Brain microvascular endothelial cell (primary cell): ENCODE results near the gene TMIGD3.

Experiments
- DNase-seq: peaks from one replicate; pipeline ENCODE4 v3.0.0-alpha.2; 2020
- H3K27ac ChIP-seq: fragments of 250-450 bp; sonication (Bioruptor Pico); 2 replicates; pipeline ENCODE4 v1.5.1; 2020; ENCODE audit warnings: mild to moderate bottlenecking, moderate library complexity
- H3K27me3 ChIP-seq: fragments of 250-450 bp; sonication (Bioruptor Pico); replicated peaks from 2 replicates; pipeline ENCODE4 v1.5.1; 2020; ENCODE audit warnings: mild to moderate bottlenecking
- H3K36me3 ChIP-seq: fragments of 250-450 bp; sonication (Bioruptor Pico); replicated peaks from 2 replicates; pipeline ENCODE4 v1.5.1; 2020; ENCODE audit warnings: mild to moderate bottlenecking
- H3K4me3 ChIP-seq: 2 replicates; pipeline ENCODE4 v1.5.1; 2011; ENCODE audit warnings: low read depth, mild to moderate bottlenecking, control low read depth, low read length, moderate library complexity
- in situ Hi-C: cut with HindIII; loops from 2 replicates; pipeline ENCODE4 v1.10.0; 2017; ENCODE audit warnings: low sequenced_read_pairs, low pct_ligation_motif_present
- TF ChIP-seq, protein P1 (sequence below): IDR thresholded peaks from 2 replicates; pipeline ENCODE4 v1.5.1; 2011; ENCODE audit warnings: low read depth, mild to moderate bottlenecking, moderate library complexity, low read length, control low read depth, inconsistent platforms; ENCODE audit errors: missing control alignments

The TMIGD3 gene

DNA sequence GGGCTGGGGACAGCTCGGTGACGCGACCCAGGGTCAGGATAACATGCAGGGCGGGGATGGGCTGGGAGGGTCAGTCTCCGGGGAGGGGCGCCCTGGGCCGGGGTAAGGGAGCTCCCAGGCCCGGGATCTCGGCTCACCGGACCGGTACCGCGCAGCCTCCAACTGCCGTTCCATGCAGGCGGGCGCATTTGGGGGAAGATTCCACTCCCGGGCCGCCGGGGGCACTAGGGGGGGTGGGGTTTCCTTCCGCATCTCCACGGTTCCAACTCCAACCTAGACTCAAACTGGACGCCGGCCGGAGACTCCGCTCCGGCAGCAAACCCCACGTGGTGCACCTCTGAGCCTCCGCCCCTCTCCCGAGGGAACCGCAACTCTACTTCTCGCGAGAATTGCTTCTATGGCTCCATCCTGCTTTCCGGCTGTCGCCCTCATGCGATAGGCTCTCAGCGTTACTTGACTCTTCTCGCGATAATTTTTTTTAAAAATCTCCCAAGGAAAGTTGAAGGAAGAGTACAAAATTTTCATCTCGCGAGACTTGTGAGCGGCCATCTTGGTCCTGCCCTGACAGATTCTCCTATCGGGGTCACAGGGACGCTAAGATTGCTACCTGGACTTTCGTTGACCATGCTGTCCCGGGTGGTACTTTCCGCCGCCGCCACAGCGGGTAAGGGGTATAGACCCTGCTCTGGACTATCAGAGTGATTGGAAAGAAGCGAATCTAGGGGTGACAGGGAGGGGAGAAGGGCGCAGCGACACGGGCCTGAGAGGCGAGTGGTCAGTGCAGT, 54.3 kb downstream of the TMIGD3 start, which contains the start of the genes ATP5PB and WDR77:
Gene ATP5PB (plus strand): TSS at position 547 of the 785 bp plus-strand sequence. CDS start 78 bp downstream, at position 625.
Gene WDR77 (minus strand): TSS at position 339 of the 785 bp plus-strand sequence. CDS start 87 bp downstream, at position 252.
- H3K27me3 ChIP-seq = no peaks in the 10 kb centered on the region
- H3K36me3 ChIP-seq = peaks cover 24% of the 10 kb centered on the region
- peak within 1 kb of the TSS; percentile 78 for H3K27ac ChIP-seq
- peak within 1 kb of the TSS; percentile 100 for H3K4me3 ChIP-seq
- in situ Hi-C loops = no loop called here
- DNase-seq = peak; percentile 97
- TF ChIP-seq, protein P1, sequence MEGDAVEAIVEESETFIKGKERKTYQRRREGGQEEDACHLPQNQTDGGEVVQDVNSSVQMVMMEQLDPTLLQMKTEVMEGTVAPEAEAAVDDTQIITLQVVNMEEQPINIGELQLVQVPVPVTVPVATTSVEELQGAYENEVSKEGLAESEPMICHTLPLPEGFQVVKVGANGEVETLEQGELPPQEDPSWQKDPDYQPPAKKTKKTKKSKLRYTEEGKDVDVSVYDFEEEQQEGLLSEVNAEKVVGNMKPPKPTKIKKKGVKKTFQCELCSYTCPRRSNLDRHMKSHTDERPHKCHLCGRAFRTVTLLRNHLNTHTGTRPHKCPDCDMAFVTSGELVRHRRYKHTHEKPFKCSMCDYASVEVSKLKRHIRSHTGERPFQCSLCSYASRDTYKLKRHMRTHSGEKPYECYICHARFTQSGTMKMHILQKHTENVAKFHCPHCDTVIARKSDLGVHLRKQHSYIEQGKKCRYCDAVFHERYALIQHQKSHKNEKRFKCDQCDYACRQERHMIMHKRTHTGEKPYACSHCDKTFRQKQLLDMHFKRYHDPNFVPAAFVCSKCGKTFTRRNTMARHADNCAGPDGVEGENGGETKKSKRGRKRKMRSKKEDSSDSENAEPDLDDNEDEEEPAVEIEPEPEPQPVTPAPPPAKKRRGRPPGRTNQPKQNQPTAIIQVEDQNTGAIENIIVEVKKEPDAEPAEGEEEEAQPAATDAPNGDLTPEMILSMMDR = no peak

DNA sequence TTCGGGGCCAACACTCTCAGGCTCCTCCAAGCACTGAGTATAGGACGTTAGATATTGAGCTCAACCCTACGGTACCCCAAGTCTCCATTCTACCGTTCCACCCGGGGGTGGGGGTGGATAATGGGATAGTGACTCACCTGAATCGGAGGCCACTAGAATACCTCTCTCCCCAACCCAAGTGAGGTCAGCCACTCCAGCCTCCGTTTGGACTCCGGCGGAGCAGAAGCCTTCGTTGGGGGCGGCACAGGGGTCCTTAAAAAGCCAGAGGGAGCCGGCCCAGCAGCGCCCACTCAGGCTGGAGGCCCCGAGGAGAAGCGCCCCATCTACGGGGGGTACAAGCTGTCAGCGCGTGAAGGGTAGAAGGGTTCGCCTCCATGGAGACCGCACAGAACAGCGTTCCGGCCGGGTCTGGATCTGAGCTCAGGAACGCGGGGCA, 54.9 kb downstream of the TMIGD3 start:
- in situ Hi-C loops = no loop called here

GRCh38 chr1:111446967-111447892, 56.2 kb downstream of the TMIGD3 start:
- H3K27me3 ChIP-seq = no peaks in the 10 kb centered on the region
- DNase-seq = no peak
- H3K36me3 ChIP-seq = peaks cover 33% of the 10 kb centered on the region
- TF ChIP-seq, protein P1 = no peak
- no peak overlapping the region for H3K27ac ChIP-seq
- in situ Hi-C loops = no loop called here
- H3K4me3 ChIP-seq = no peak overlapping the region

More for the DNA sequence above, 54.9 kb downstream of the TMIGD3 start:
- no peaks in the 10 kb centered on the region for H3K27me3 ChIP-seq
- peaks cover 22% of the 10 kb centered on the region for H3K36me3 ChIP-seq
- peak overlapping the region; percentile 63 for H3K27ac ChIP-seq
- no peak for DNase-seq
- peak overlapping the region; percentile 100 for H3K4me3 ChIP-seq
- TF ChIP-seq, protein P1 = peak; percentile 3

DNA sequence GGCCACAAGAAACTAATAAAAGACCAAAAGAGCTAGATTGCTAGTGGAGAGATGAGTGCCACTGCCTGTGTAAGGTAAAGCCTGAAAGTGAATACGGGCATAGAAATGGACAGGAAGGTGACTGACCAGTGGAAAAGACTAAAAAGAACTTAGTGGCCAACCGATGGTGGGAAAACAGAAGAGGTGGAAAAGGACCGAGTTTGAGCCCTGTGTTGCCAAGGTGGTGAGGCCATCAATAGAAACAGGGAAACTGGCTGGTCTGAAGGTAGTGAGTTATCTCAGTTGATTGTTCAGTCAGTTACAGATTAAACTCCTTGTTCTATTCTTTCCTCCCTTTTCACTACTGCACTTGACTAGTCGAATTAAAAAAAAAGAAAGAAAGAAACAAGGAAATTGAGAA, 56.9 kb downstream of the TMIGD3 start:
- TF ChIP-seq, protein P1 = no peak
- Histone ChIP-seq H3K27ac (no peak overlapping the region), H3K27me3 (no peaks in the 10 kb centered on the region), H3K4me3 (no peak overlapping the region), H3K36me3 (peaks cover 36% of the 10 kb centered on the region)
- no peak for DNase-seq
- in situ Hi-C loops = no loop called here

DNA sequence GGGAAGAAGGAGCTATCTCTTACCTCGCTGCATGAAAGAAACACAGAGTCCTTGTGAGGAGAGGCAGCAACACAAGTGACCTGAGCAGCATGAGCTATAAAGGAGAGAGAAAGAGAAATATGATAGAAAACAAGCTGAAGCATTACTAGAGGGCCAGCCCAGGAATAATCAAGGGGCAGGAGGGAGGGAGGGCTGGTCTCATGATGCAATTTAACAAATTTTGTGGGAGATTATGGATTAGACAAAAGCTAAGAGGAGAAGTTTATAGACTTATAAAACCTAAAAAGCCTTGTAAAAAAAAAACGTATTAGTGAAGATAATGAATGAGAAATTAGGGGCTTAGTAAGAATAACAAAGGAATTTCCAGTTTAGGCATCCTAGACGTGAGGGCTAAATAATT, 59.4 kb downstream of the TMIGD3 start:
- no peak for DNase-seq
- in situ Hi-C loops = no loop called here
- Histone ChIP-seq H3K4me3 (no peak overlapping the region), H3K27ac (no peak overlapping the region), H3K27me3 (no peaks in the 10 kb centered on the region), H3K36me3 (peaks cover 52% of the 10 kb centered on the region)
- TF ChIP-seq, protein P1 = no peak
